ENCODE measurements around the gene GSG1L.
"Not testable (repeated sequence)": the region's sequence is repeated elsewhere in the genome, so short reads cannot be mapped to it uniquely, and the experiment has no call there.

Gene GSG1L

GRCh38 chr16:27945233-27945973, 118.1 kb downstream of the GSG1L start:
- DNase-seq (ENCODE audit: low spot score): no peak

GRCh38 chr16:27943766-27944165, 119.7 kb downstream of the GSG1L start:
- DNase-seq (ENCODE audit: low spot score): no peak

- not testable (repeated sequence) for DNase-seq (ENCODE audit: low spot score)
Observed at GRCh38 chr16:27942071-27942470, 121.4 kb downstream of the GSG1L start.

- DNase-seq (ENCODE audit: low spot score): no peak
Observed at GRCh38 chr16:27935076-27935475, 128.4 kb downstream of the GSG1L start.

GRCh38 chr16:27932542-27933135, 130.9 kb downstream of the GSG1L start:
- no peak for DNase-seq (ENCODE audit: low spot score)

GRCh38 chr16:27929818-27930217, 133.7 kb downstream of the GSG1L start:
- no peak for DNase-seq (ENCODE audit: low spot score)

GRCh38 chr16:27928542-27928941, 135.0 kb downstream of the GSG1L start:
- DNase-seq (ENCODE audit: low spot score): no peak

GRCh38 chr16:27927266-27927901, 136.1 kb downstream of the GSG1L start:
- no peak for DNase-seq (ENCODE audit: low spot score)

GRCh38 chr16:27925612-27926011, 137.9 kb downstream of the GSG1L start:
- no peak for DNase-seq (ENCODE audit: low spot score)

GRCh38 chr16:27924411-27925118, 138.9 kb downstream of the GSG1L start:
- DNase-seq (ENCODE audit: low spot score): no peak

- DNase-seq (ENCODE audit: low spot score): no peak
Observed at GRCh38 chr16:27923751-27924150, 139.8 kb downstream of the GSG1L start.

GRCh38 chr16:27922433-27922832, 141.1 kb downstream of the GSG1L start:
- DNase-seq (ENCODE audit: low spot score): no peak

- DNase-seq (ENCODE audit: low spot score): no peak
Observed at GRCh38 chr16:27921134-27921533, 142.4 kb downstream of the GSG1L start.

GRCh38 chr16:27920391-27920891, 143.1 kb downstream of the GSG1L start:
- DNase-seq (ENCODE audit: low spot score): no peak

- no peak for DNase-seq (ENCODE audit: low spot score)
Observed at GRCh38 chr16:27918755-27919154, 144.8 kb downstream of the GSG1L start.

- DNase-seq (ENCODE audit: low spot score): no peak
Observed at GRCh38 chr16:27917949-27918348, 145.6 kb downstream of the GSG1L start.

- DNase-seq (ENCODE audit: low spot score): no peak
Observed at GRCh38 chr16:27911486-27911885, 152.0 kb downstream of the GSG1L start.

GRCh38 chr16:27907457-27907972, 156.0 kb downstream of the GSG1L start:
- no peak for DNase-seq (ENCODE audit: low spot score)

GRCh38 chr16:27906883-27907282, 156.6 kb downstream of the GSG1L start:
- no peak for DNase-seq (ENCODE audit: low spot score)

GRCh38 chr16:27903046-27903655, 160.4 kb downstream of the GSG1L start:
- no peak for DNase-seq (ENCODE audit: low spot score)

- DNase-seq (ENCODE audit: low spot score): no peak
Observed at GRCh38 chr16:27902551-27902950, 161.0 kb downstream of the GSG1L start.

- DNase-seq (ENCODE audit: low spot score): no peak
Observed at GRCh38 chr16:27901956-27902355, 161.6 kb downstream of the GSG1L start.
